ENCODE results near the gene MYH8.

The MYH8 gene

GRCh38 chr17:10369239-10369638 lies 52.5 kb downstream of the MYH8 start:
- H3K4me3 ChIP-seq (ENCODE audit: low read depth, low read length) = no peak overlapping the region
- DNase-seq (ENCODE audit: low read depth) = no peak
- TF ChIP-seq CTCF (conservative IDR thresholded peaks at IDR 0.05; ENCODE audit: low read depth, low read length) = no peak

- no peak overlapping the region for H3K4me3 ChIP-seq (ENCODE audit: low read depth, low read length)
- no peak for DNase-seq (ENCODE audit: low read depth)
- TF ChIP-seq CTCF (conservative IDR thresholded peaks at IDR 0.05; ENCODE audit: low read depth, low read length) = no peak
Measured at GRCh38 chr17:10368561-10368960, 53.2 kb downstream of the MYH8 start.

- no peak for DNase-seq (ENCODE audit: low read depth)
- H3K4me3 ChIP-seq (ENCODE audit: low read depth, low read length) = no peak overlapping the region
- TF ChIP-seq CTCF (conservative IDR thresholded peaks at IDR 0.05; ENCODE audit: low read depth, low read length) = no peak
Measured at GRCh38 chr17:10360578-10360977, 61.2 kb downstream of the MYH8 start.

GRCh38 chr17:10357768-10358167 lies 64.0 kb downstream of the MYH8 start:
- peak; percentile 28 for TF ChIP-seq CTCF (conservative IDR thresholded peaks at IDR 0.05; ENCODE audit: low read depth, low read length)
- DNase-seq (ENCODE audit: low read depth) = no peak
- no peak overlapping the region for H3K4me3 ChIP-seq (ENCODE audit: low read depth, low read length)

GRCh38 chr17:10354651-10355050 lies 67.1 kb downstream of the MYH8 start:
- no peak for TF ChIP-seq CTCF (conservative IDR thresholded peaks at IDR 0.05; ENCODE audit: low read depth, low read length)
- DNase-seq (ENCODE audit: low read depth) = no peak
- no peak overlapping the region for H3K4me3 ChIP-seq (ENCODE audit: low read depth, low read length)

GRCh38 chr17:10352893-10353292 lies 68.9 kb downstream of the MYH8 start:
- no peak for DNase-seq (ENCODE audit: low read depth)
- TF ChIP-seq CTCF (conservative IDR thresholded peaks at IDR 0.05; ENCODE audit: low read depth, low read length) = no peak
- no peak overlapping the region for H3K4me3 ChIP-seq (ENCODE audit: low read depth, low read length)

GRCh38 chr17:10349403-10349802 lies 72.3 kb downstream of the MYH8 start:
- no peak overlapping the region for H3K4me3 ChIP-seq (ENCODE audit: low read depth, low read length)
- TF ChIP-seq CTCF (conservative IDR thresholded peaks at IDR 0.05; ENCODE audit: low read depth, low read length) = no peak
- no peak for DNase-seq (ENCODE audit: low read depth)

Measured in choroid plexus epithelial cell (primary cell).